ENCODE data around the gene COTL1.

COTL1 gene

GRCh38 chr16:84661418-84662060 is 43.7 kb upstream of the COTL1 start:
- H3K4me3 Mint-ChIP-seq, result no peak overlapping the region
- H3K4me1 Mint-ChIP-seq, result no peaks in the 10 kb centered on the region
- no peak for TF ChIP-seq CTCF (IDR thresholded peaks at IDR 0.05; ENCODE audit: unreplicated experiment in 3 of 3)
- H3K27ac Mint-ChIP-seq, result no peak overlapping the region
- no peaks in the 10 kb centered on the region for H3K9me3 Mint-ChIP-seq
- H3K27me3 Mint-ChIP-seq (ENCODE audit: low read depth), result no peaks in the 10 kb centered on the region
- H3K36me3 Mint-ChIP-seq (ENCODE audit: low read depth), result peaks cover 74% of the 10 kb centered on the region

DNA sequence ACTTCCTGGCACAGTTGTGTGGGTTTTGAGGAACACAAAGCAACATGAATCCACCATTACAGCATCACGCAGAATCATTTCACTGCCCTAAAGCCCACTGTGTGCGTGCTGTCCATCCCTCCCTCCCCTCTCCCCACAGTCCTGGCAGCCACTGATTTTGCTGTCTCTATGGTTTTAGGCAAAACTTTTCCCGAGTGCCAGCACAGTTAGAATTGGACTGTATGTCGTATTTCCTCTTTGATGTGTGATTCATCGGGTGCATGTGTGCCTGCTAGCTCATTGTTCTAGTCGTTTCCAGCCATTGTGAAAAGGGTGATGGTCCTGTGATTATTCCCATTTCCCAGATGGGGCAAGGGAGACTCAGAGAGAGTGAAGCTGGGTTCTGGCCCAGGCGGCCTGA is 43.1 kb upstream of the COTL1 start:
- Mint-ChIP-seq H3K4me1 (no peaks in the 10 kb centered on the region), H3K36me3 (ENCODE audit: low read depth) (peaks cover 69% of the 10 kb centered on the region), H3K27me3 (ENCODE audit: low read depth) (no peaks in the 10 kb centered on the region), H3K4me3 (no peak overlapping the region), H3K27ac (no peak overlapping the region), H3K9me3 (no peaks in the 10 kb centered on the region)
- TF ChIP-seq CTCF (IDR thresholded peaks at IDR 0.05; ENCODE audit: unreplicated experiment in 3 of 3), result no peak

- TF ChIP-seq CTCF (IDR thresholded peaks at IDR 0.05; ENCODE audit: unreplicated experiment in 3 of 3), result no peak
- H3K27me3 Mint-ChIP-seq (ENCODE audit: low read depth), result peaks cover 3% of the 10 kb centered on the region
- H3K36me3 Mint-ChIP-seq (ENCODE audit: low read depth), result peaks cover 74% of the 10 kb centered on the region
- H3K4me1 Mint-ChIP-seq, result no peaks in the 10 kb centered on the region
- H3K4me3 Mint-ChIP-seq, result no peak overlapping the region
- H3K27ac Mint-ChIP-seq, result no peak overlapping the region
- H3K9me3 Mint-ChIP-seq, result no peaks in the 10 kb centered on the region
Observed at GRCh38 chr16:84659656-84660300, 41.9 kb upstream of the COTL1 start.

GRCh38 chr16:84658690-84659089 is 40.8 kb upstream of the COTL1 start:
- no peaks in the 10 kb centered on the region for H3K9me3 Mint-ChIP-seq
- H3K36me3 Mint-ChIP-seq (ENCODE audit: low read depth), result peaks cover 72% of the 10 kb centered on the region
- TF ChIP-seq CTCF (IDR thresholded peaks at IDR 0.05; ENCODE audit: unreplicated experiment in 3 of 3), result no peak
- H3K27ac Mint-ChIP-seq, result no peak overlapping the region
- peaks cover 3% of the 10 kb centered on the region for H3K27me3 Mint-ChIP-seq (ENCODE audit: low read depth)
- no peak overlapping the region for H3K4me3 Mint-ChIP-seq
- no peaks in the 10 kb centered on the region for H3K4me1 Mint-ChIP-seq

- Mint-ChIP-seq H3K9me3 (no peaks in the 10 kb centered on the region), H3K27me3 (ENCODE audit: low read depth) (peaks cover 3% of the 10 kb centered on the region), H3K27ac (no peak overlapping the region), H3K4me3 (no peak overlapping the region), H3K36me3 (ENCODE audit: low read depth) (peaks cover 64% of the 10 kb centered on the region), H3K4me1 (no peaks in the 10 kb centered on the region)
- no peak for TF ChIP-seq CTCF (IDR thresholded peaks at IDR 0.05; ENCODE audit: unreplicated experiment in 3 of 3)
Observed at GRCh38 chr16:84657229-84657837, 39.5 kb upstream of the COTL1 start.
